ENCODE data around the gene MERTK.
A peak's percentile ranks its signal among the peaks of the same experiment; 100 is the strongest.

The MERTK gene

GRCh38 chr2:112048236-112048592, 149.8 kb downstream of the MERTK start:
- no peaks in the 10 kb centered on the region for H3K27me3 ChIP-seq
- H3K9me3 ChIP-seq, result no peaks in the 10 kb centered on the region
- H3K4me3 ChIP-seq, result no peak overlapping the region
- no peak for TF ChIP-seq CTCF (IDR thresholded peaks at IDR 0.05)
- H3K27ac ChIP-seq, result peak overlapping the region in 1 of 2 donors; percentile 16
- H3K36me3 ChIP-seq, result no peaks in the 10 kb centered on the region
- intact Hi-C loops (cut with DNase I; ENCODE audit: low total_unique reads), result loop anchor here (5.0 to 10.0 kb wide), 2 partner anchors 63 to 151 kb away; partner anchors contain the start of gene MERTK
- no peak for DNase-seq
- peaks cover 0 to 4% (median 0%) of the 10 kb centered on the region in 4 donors for H3K4me1 ChIP-seq

GRCh38 chr2:112048887-112049286, 150.5 kb downstream of the MERTK start:
- TF ChIP-seq CTCF (IDR thresholded peaks at IDR 0.05), result peak; percentile 54 to 89
- Histone ChIP-seq H3K9me3 (no peaks in the 10 kb centered on the region), H3K27me3 (no peaks in the 10 kb centered on the region), H3K27ac (peak overlapping the region in 1 of 2 donors; percentile 30), H3K4me1 (peaks cover 0 to 11% (median 3%) of the 10 kb centered on the region in 4 donors), H3K36me3 (no peaks in the 10 kb centered on the region), H3K4me3 (no peak overlapping the region)
- intact Hi-C loops (cut with DNase I; ENCODE audit: low total_unique reads), result loop anchor here (5.0 to 10.0 kb wide), 2 partner anchors 64 to 152 kb away; partner anchors contain the start of gene MERTK
- no peak for DNase-seq

- Histone ChIP-seq H3K27me3 (no peaks in the 10 kb centered on the region), H3K9me3 (no peaks in the 10 kb centered on the region), H3K27ac (no peak overlapping the region), H3K36me3 (no peaks in the 10 kb centered on the region), H3K4me1 (peaks cover 0 to 12% (median 4%) of the 10 kb centered on the region in 4 donors), H3K4me3 (no peak overlapping the region)
- no peak for TF ChIP-seq CTCF (IDR thresholded peaks at IDR 0.05)
- DNase-seq, result no peak
- intact Hi-C loops (cut with DNase I; ENCODE audit: low total_unique reads), result no loop called here
Measured at GRCh38 chr2:112050316-112050715, 151.9 kb downstream of the MERTK start.

- H3K36me3 ChIP-seq, result no peaks in the 10 kb centered on the region
- no peak for TF ChIP-seq CTCF (IDR thresholded peaks at IDR 0.05)
- no peaks in the 10 kb centered on the region for H3K9me3 ChIP-seq
- intact Hi-C loops (cut with DNase I; ENCODE audit: low total_unique reads), result no loop called here
- H3K4me1 ChIP-seq, result peaks cover 0 to 32% (median 22%) of the 10 kb centered on the region in 4 donors
- no peaks in the 10 kb centered on the region for H3K27me3 ChIP-seq
- peak; percentile 99 for DNase-seq
- H3K4me3 ChIP-seq, result peak overlapping the region; percentile 56 to 60
- peak overlapping the region; percentile 90 to 91 for H3K27ac ChIP-seq
Measured at GRCh38 chr2:112053917-112054846, 155.8 kb downstream of the MERTK start.

GRCh38 chr2:112054847-112055729, 156.7 kb downstream of the MERTK start, which contains the start of gene TMEM87B:
Gene TMEM87B (plus strand): TSS chr2:112055269. CDS start chr2:112055592, 323 bp downstream.
- H3K27ac ChIP-seq, result peak within 1 kb of the TSS; percentile 93 to 94
- intact Hi-C loops (cut with DNase I; ENCODE audit: low total_unique reads), result no loop called here
- no peaks in the 10 kb centered on the region for H3K9me3 ChIP-seq

More at GRCh38 chr2:112054847-112055729, 156.7 kb downstream of the MERTK start, which contains the start of gene TMEM87B:
- TF ChIP-seq CTCF (IDR thresholded peaks at IDR 0.05), result no peak
- H3K36me3 ChIP-seq, result no peaks in the 10 kb centered on the region
- peaks cover 0 to 28% (median 22%) of the 10 kb centered on the region in 4 donors for H3K4me1 ChIP-seq
- peak; percentile 97 to 98 for DNase-seq
- no peaks in the 10 kb centered on the region for H3K27me3 ChIP-seq
- peak within 1 kb of the TSS; percentile 70 to 91 for H3K4me3 ChIP-seq

All from tibial artery (tissue), 4 donors.